ENCODE measurements around the gene GARRE1.
"Not testable (repeated sequence)": the region's sequence is repeated elsewhere in the genome, so short reads cannot be mapped to it uniquely, and the experiment has no call there.

GARRE1 gene, protein sequence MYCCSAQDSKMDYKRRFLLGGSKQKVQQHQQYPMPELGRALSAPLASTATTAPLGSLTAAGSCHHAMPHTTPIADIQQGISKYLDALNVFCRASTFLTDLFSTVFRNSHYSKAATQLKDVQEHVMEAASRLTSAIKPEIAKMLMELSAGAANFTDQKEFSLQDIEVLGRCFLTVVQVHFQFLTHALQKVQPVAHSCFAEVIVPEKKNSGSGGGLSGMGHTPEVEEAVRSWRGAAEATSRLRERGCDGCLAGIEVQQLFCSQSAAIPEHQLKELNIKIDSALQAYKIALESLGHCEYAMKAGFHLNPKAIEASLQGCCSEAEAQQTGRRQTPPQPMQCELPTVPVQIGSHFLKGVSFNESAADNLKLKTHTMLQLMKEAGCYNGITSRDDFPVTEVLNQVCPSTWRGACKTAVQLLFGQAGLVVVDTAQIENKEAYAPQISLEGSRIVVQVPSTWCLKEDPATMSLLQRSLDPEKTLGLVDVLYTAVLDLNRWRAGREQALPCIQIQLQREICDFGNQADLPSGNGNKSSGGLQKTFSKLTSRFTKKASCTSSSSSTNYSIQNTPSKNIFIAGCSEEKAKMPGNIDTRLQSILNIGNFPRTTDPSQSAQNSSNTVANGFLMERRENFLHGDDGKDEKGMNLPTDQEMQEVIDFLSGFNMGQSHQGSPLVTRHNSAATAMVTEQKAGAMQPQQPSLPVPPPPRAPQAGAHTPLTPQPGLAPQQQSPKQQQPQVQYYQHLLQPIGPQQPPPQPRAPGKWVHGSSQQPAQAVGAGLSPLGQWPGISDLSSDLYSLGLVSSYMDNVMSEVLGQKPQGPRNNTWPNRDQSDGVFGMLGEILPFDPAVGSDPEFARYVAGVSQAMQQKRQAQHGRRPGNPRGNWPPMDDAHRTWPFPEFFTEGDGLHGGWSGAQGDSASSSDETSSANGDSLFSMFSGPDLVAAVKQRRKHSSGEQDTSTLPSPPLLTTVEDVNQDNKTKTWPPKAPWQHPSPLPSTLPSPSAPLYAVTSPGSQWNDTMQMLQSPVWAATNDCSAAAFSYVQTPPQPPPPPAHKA (N-terminal part only)

DNA sequence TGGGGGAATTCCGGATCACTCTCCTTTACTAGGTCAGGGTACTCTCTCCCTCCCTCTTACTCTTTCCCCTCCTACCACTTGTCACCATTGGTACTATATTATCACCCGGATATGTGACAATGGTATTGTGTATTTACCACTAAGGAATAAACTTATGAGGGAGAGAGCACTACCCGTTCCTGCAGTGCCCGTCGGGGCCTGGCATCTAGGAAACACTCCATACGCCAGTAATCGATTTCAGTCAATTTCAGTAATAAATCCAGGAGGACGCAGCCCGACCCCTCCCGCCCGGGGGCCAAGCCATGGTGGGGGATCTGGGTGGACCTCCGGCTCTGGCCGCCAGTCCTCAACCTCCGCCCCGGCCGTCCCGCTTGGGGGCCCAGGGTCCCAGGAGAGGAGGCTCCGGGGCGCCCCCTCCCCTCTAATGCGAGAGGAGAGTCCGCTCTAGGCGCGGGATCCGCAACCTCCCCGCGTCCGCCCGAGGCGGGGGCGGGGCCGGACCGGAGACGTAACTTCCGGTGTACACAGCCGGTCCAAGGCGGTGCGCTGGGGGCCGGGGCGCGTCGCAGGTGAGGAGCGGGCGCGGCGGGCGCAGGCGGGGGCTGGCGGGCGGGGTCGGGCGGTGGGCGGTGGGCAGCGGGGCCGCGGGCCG lies at the start of gene GARRE1:
Gene GARRE1, plus strand, starts transcription at position 509 of the 652 bp plus-strand sequence. CDS start 45,920 bp downstream, outside the sequence.
- peak; percentile 84 for DNase-seq (ENCODE audit: low read depth)

DNA sequence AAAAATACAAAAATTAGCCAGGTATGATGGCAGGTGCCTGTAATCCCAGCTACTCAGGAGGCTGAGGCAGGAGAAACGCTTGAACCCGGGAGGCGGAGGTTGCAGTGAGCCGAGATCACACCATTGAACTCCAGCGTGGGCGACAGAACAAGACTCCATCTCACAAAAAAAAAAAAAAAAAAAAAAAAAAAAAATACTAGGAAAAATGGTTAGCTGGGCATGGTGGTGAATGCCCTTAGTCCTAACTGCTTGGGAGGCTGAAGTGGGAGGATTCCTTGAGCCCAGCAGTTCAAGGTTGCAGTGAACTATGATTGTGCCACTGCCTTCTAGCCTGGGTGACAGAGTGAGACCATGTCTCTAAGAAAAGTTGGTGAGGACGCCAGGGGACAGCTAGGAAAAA lies 49.0 kb upstream of the GARRE1 start:
- not testable (repeated sequence) for DNase-seq (ENCODE audit: low read depth)

DNA sequence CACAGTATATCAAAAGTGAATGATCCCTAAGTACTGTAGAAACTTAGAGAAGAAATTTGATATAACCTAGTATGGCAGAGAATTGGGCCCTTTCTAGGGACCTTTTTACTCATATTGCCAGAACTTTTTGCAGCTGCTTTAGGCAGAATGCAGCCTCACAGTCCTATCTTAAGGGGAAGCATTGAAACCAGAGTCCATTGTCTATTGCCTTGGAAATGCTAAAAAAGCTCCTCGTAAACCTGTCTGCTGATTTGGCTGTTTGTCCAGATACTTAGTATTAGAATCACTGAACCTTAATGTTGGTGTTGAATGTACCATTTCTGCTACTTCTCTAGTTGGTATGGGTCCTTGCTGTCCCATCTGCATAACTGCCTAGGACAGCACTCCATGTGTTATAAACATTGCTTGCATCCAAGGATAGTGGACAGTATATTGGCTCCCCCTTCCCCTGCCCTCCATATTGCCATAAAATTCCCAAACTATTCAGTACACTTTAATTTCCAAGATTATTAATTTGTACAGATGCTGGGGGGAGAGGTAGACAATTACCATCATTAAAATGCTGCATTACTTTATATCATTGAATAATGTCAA lies 46.0 kb upstream of the GARRE1 start:
- no peak for DNase-seq (ENCODE audit: low read depth)

DNA sequence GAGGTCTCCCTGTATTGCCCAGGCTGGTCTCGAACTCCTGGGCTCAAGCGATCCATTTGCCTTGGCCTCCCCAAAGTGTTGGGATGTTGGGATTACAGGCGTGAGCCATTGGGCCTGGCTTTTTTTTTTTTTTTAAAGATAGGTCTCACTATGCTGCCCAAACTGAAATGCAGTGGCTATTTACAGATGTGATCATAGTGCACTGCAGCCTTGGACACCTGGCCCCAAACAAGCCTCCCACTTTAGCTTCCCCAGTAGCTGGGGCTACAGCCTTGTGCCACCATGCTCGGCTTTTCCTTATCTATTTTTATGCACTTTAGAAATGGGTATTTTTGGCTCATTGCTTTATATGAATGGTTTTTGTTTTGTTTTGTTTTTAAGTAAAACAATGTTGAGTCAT lies 44.6 kb upstream of the GARRE1 start:
- no peak for DNase-seq (ENCODE audit: low read depth)

DNA sequence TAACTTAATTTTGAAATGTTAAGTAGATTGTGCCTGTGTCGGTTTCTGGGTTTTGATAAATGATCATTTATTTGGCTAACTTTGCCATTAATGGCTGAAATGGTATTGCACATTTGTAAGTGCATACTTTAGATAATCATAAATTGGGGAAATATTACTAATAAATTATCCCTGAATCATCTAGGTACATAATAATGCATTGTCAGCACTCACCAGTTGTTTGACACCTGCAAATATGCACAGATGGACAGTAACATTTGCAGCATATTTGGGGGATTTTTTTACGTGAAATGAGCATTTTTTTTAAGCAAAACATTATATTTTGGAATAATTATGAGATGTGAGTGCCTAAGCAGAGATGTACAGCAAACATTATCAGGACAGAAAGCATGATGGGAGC lies 41.1 kb upstream of the GARRE1 start:
- DNase-seq (ENCODE audit: low read depth) = no peak

DNA sequence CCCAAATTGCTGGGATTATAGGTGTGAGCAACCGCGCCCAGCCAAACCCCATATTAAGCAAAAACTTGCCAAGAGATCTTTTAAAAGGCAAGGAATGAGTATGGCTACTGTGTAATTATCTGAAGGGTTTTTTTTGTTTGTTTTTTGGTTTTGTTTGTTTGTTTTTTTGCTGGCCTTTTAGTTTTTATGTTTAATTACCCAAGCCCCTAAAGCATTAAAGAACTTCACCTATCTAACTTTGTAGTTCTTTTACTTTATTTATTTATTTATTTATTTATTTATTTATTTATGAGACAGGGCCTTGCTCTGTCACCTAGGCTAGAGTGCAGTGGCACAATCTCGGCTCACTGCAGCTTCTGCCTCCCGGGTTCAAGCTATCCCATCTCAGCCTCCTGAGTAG lies 40.3 kb upstream of the GARRE1 start:
- DNase-seq (ENCODE audit: low read depth) = no peak

DNA sequence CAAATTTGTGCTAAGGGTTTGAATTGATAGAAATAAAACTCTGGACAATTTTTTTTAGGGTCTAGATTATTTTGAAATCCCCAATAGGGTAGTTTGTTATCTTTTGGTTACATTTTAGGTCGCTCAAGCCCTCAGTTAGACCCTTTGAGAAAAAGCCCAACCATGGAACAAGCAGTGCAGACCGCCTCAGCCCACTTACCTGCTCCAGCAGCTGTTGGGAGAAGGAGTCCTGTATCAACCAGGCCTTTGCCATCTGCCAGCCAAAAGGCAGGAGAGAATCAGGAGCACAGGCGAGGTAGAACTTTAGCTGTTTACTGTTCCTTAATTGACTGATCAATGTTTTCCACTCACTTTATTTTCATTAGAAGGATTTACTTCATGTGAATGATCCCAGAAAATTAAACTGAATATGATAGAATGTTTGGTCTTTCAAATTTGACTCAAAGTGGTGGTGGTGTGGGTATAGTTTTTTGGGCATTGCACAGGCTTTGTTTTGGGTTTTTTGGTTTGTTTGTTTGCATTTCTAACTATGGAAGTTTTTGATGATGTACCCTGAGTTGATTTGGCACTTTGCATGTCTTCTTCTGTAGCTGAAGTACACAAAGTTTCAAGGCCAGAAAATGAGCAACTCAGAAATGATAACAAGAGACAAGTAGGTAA lies 39.2 kb upstream of the GARRE1 start:
- no peak for DNase-seq (ENCODE audit: low read depth)

DNA sequence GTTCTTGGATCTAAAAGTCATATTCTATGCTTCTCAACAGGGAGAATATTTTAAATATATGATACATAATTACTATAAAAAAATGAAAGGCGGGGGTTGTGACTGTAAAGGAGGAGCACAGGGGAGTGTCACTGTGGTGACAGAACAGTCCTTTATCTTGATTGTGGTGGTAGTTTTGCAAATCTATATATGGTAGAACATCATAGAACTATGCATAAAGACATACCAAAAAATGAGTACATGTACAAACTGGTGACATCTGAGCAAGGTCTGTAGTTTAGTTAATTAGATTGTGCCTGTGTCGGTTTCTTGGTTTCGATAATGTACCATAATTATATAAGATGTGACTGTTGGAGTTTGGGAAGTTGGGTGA lies 38.7 kb upstream of the GARRE1 start:
- DNase-seq (ENCODE audit: low read depth) = no peak

DNA sequence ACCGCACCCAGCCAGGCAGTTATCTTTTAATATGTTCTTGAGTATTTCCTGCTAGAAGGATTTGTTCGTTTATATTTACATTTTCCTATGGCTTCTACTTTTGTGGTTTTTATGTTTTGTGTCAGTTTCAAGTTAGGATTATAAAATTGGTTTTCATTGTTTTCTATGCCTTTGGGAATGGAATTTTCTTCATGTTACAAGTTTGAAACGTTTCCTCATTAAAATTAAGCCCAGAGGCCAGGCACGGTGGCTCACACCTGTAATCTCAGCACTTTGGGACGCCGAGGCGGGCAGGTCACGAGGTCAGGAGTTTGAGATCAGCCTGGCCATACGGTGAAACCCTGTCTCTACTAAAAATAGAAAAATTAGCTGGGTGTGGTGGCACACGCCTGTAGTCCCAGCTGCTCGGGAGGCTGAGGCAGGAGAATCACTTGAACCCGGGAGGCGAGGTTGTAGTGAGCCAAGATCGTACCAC lies 37.6 kb upstream of the GARRE1 start:
- DNase-seq (ENCODE audit: low read depth) = not testable (repeated sequence)

DNA sequence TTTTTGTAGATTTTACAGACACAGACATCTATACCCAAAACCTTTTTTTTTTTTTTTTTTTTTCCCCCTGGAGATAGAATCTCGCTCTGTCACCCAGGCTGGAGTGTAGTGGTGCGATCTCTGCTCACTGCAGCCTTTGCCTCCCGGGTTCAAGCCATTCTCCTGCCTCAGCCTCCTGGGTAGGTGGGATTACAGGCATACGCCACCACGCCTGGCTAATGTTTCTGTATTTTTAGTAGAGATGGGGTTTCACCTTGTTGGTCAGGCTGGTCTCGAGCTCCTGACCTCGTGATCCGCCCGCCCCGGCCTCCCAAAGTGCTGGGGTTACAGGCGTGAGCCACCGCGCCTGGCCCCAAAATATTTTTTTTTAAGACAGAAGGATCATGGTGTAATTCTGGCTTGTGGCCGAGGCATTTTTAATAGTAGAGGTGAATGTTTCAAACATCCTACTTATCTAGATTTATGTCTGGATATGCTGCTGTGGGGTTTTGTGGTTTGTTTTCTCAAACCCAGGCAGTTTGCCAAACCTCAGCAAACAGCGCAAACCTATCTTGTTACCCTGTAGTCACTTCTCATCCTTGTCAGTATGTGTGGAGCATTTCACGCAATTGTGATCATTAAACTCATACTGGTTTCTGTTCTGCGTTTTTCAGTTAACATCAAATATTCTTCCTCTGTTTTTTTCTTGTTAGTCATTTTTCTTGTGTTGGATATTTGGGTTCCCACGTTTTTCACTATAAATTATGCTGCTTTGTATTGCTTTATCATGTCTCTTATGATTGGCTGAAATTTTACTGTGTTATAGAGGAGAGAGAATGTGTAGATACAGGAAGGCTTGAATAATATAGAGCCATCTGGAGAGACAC lies 36.2 kb upstream of the GARRE1 start:
- DNase-seq (ENCODE audit: low read depth) = peak; percentile 60

DNA sequence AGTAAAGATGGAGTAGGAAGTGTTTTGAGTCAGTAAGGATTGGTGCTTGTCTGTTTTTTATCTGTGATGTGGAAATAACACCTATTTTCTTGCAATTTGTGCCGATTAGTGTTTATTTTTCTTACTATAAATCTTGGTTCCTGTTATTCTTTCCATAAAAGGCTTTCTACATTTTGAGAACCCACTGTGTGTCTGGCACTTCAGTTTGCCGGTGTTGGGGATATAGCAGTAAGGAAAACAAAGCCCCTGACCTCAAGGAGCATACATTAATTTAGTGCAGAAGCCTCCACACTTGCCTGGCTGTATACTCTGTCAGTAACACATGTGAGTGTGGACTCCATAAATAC lies 35.6 kb upstream of the GARRE1 start:
- no peak for DNase-seq (ENCODE audit: low read depth)

DNA sequence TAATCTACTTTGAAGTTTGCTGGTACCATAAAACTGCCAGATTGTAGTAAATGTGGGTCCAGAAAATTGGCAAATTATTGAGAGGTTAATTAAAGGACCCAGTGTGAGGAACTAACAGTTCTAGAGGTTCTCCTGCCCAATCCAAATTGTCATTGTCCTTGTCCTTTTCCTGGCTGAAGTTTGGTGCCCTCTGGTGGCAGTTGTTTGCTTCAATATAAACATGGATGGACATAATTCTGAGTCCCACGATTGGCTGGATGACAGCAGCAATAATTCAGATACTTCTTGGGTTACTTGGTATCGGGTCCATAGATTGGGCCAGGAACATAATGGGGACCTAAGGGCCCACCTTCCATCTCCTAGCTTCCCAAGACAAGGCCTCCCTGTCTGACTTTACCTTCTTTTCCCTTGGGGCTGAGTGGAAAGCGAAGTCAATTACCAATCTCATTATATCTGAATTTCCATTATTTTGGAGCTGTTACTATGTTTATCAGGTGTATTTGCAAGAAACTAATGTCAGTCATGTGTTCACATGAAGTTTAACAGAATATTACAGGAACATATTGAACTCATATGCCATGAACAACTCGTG lies 33.8 kb upstream of the GARRE1 start:
- DNase-seq (ENCODE audit: low read depth) = peak; percentile 46

DNA sequence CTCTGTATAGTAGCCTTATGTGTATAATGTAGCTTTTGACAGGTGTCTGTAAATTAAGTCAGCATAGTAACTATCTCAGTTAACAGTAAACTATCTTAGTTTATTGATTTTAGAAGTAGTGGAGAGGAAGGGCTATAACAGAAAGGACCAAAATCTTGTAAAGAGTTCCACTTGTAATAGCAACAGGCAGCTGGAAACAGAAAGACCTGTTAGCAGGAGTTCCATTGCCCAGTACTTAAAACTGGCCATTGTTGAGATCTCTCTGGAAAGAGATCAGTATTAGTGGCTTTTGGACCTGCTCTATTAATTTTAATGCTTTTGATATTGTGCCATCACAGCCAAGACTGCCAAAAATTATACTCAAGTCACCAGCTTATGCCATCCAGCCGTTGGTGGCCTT lies 32.0 kb upstream of the GARRE1 start:
- DNase-seq (ENCODE audit: low read depth) = no peak

DNA sequence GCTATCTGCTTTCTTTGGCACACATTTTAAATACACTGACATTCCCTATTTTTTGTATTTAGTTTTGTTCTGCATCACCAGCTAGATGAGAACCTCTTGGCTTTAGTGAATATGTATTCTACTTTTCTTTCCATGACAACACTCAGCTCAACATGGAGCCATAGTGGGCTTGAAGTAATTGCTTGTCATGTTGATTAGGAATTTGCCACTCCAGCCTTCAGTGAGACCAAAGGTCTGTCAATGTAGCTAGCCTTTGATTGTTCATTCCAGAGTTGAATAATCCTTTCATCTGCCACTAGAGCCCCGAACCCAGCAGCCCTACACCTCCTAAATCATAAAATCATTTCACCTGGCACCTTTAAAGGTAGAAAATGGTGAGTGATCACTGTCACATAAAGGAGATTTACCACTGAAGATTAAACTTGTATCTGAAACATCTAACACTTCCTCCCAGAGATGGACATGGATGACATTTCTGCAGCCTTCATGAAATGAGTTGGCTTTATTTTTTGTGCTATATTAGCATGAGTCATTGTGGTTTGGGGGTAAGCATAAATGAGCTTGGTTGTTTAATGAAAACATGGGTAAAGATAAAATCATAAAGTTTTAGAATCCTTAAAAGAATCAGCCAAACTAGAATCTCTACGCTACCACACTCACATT lies 29.2 kb upstream of the GARRE1 start:
- DNase-seq (ENCODE audit: low read depth) = no peak

DNA sequence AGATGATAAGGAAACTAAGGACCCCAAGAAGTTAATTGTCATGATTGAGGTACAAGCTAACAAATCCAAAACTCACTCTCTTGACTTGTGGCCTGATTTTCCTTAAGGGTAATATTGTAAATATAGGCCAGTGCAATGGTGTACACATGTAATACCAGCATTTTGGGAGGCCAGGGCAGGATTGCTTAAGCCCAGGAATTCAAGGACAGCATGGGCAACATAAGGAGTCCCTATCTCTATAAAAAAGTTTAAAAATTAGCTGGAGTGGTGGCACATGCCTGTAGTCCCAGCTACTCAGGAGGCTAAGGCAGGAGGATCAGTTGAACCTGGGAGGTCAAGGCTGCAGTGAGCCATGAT lies 28.7 kb upstream of the GARRE1 start:
- DNase-seq (ENCODE audit: low read depth) = no peak

DNA sequence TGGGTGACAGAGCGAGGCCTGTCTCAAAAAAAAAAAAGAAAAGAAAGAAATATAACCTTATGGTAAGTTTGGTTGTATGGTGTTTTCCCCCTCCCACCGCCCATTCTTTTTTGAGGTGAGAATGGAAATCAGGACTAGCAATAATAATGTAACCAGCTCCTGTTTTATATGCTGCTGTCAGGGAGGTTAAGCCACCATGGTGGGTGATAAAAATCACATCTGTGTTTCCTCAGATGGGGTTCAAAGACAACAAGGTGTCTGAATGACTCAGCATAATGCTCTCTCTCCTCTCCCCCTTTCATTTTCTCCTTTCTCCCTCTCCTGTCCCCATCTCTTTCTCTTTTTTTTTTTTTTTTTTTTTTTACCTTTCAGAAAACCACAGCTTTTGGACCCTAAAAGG lies 28.3 kb upstream of the GARRE1 start:
- DNase-seq (ENCODE audit: low read depth) = no peak

DNA sequence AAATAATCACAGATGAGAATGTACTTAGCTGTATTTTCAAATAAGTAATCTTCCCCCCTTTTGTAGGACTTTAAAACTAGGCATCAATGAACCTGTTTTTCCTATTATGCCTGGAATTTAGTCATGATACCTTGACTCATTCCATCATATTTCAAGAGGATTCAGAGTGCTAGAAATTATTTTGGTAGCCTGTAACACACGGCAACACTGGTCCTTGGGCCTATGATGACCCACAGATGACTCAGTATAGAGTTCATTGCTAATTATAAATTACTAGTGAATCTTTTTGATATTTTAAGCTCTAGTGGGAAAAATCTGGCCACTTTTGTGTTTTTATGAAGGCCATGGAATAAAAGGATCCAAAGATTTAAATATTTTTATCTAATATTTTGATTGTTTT lies 26.0 kb upstream of the GARRE1 start:
- DNase-seq (ENCODE audit: low read depth) = no peak

DNA sequence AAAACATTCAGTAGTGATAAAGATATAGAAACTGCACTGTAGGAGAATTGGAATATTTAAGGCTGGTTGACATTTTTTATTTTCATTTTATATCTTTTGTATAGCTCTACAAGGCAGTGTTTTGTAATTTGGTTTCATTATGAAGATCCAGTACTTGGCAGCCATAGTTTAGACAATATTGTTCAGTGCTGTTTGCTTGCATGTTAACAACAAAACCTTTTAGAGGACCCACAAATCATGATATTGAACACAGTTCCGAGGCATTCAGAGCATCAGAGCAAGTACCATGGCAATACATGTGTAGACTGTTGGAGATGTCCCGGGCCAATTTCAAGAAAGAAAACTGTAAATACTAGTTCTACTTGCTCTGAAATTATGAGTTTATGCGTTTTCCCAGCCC lies 25.6 kb upstream of the GARRE1 start:
- no peak for DNase-seq (ENCODE audit: low read depth)

DNA sequence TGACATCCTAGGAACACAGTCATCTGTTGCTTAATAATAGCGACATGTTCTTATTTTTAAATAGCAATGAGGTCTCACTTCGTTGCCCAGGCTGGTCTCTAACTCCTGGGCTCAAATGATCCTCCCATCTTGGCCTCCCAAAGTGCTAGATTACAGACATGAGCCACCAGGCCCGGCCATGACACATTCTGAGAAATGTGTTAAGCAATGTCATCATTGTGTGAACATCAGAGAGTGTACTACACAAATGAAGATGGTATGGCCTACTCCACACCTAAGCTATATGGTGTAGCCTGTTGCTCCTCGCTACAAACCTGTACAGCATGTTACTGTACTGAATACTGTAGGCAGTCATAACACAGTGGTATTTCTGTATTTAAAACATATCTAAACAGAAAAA lies 24.6 kb upstream of the GARRE1 start:
- no peak for DNase-seq (ENCODE audit: low read depth)

DNA sequence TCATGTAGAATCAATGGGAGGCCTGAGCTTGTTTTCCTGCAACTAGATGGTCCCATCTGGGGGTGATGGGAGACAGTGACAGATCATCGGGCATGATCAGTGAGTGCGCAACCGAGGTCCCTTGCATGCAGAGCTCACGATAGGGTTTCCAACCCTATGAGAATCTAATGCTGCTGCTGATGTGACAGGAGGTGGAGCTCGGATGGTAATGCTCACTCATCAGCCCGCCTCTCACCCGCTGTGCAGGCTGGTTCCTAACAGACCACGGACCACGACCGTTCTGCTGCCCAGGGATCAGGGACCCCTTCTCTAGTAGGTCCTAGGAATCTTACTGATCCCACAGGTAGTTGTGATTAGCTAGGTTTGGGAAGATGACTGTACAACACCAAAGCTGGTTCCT lies 23.5 kb upstream of the GARRE1 start:
- no peak for DNase-seq (ENCODE audit: low read depth)

Data from activated T-cell treated with anti-CD3 and anti-CD28 coated beads for 48 hours (primary cell).